GM23338 (cell line): ENCODE data around the gene SLIT1. TPM values are rescaled to one million over a fixed set of nuclear protein-coding genes. Genes with fewer than 3 reads are reported as not detected.

ENCODE experiments used
- ATAC-seq: fragments of 200-7000 bp; cut with Tn5 transposase; 3 replicates; pipeline ENCODE4 v1.9.1; 2020
- DNase-seq: peaks from one replicate; pipeline ENCODE4 v3.0.0-alpha.2; 2015; ENCODE audit warnings: low spot score
- H2AFZ ChIP-seq: fragments of 200-600 bp; sonication (generic); 2 replicates; pipeline ENCODE4 v1.8.0; 2016; ENCODE audit warnings: antibody characterized with exemption, mild to moderate bottlenecking, moderate library complexity
- H3F3A ChIP-seq: fragments of 200-600 bp; sonication (generic); replicated peaks from 2 replicates; pipeline ENCODE4 v1.8.0; 2017; ENCODE audit warnings: antibody characterized with exemption, mixed run types, low read depth
- H3K27ac ChIP-seq: fragments of 200-600 bp; sonication (generic); 2 replicates; pipeline ENCODE4 v1.6.1; 2016; ENCODE audit warnings: low read depth
- H3K27me3 ChIP-seq: fragments of 200-600 bp; sonication (generic); 2 replicates; pipeline ENCODE4 v1.8.0; 2016; ENCODE audit warnings: mild to moderate bottlenecking, mixed run types, moderate library complexity; ENCODE audit not compliant: insufficient read depth
- H3K36me3 ChIP-seq: fragments of 200-600 bp; sonication (generic); 2 replicates; pipeline ENCODE4 v1.8.0; 2016; ENCODE audit warnings: mild to moderate bottlenecking; ENCODE audit not compliant: insufficient read depth
- H3K4me1 ChIP-seq: fragments of 200-600 bp; sonication (generic); 2 replicates; pipeline ENCODE4 v1.8.0; 2016; ENCODE audit warnings: mild to moderate bottlenecking, moderate library complexity; ENCODE audit not compliant: insufficient read depth
- H3K4me2 ChIP-seq: fragments of 200-600 bp; sonication (generic); 2 replicates; pipeline ENCODE4 v1.7.1; 2017; ENCODE audit warnings: mixed run types
- H3K4me3 ChIP-seq: fragments of 200-600 bp; sonication (generic); 2 replicates; pipeline ENCODE4 v1.6.1; 2016; ENCODE audit warnings: mixed run types
- H3K79me2 ChIP-seq: fragments of 200-600 bp; sonication (generic); replicated peaks from 2 replicates; pipeline ENCODE4 v1.8.0; 2017; ENCODE audit warnings: mild to moderate bottlenecking; ENCODE audit not compliant: insufficient read depth
- H3K9me2 ChIP-seq: fragments of 200-600 bp; sonication (generic); 2 replicates; pipeline ENCODE4 v1.8.0; 2017; ENCODE audit not compliant: insufficient read depth
- H4K20me1 ChIP-seq: fragments of 200-600 bp; sonication (generic); replicated peaks from 2 replicates; pipeline ENCODE4 v1.8.0; 2017; ENCODE audit warnings: mild to moderate bottlenecking; ENCODE audit not compliant: insufficient read depth
- H3K27ac Mint-ChIP-seq: 2 replicates; pipeline ENCODE4 v1.8.0; 2020; ENCODE audit warnings: inconsistent platforms, mild to moderate bottlenecking, moderate library complexity, mixed read lengths
- H3K27me3 Mint-ChIP-seq: 3 replicates; pipeline ENCODE4 v1.8.0; 2022; ENCODE audit warnings: low read depth, mild to moderate bottlenecking, moderate library complexity, mixed read lengths, inconsistent platforms; ENCODE audit not compliant: insufficient read depth, poor library complexity
- H3K36me3 Mint-ChIP-seq: 3 replicates; pipeline ENCODE4 v1.8.0; 2021; ENCODE audit warnings: low read depth, mild to moderate bottlenecking, inconsistent platforms, moderate library complexity, mixed read lengths
- H3K4me1 Mint-ChIP-seq: 3 replicates; pipeline ENCODE4 v1.8.0; 2020; ENCODE audit warnings: mild to moderate bottlenecking, inconsistent platforms, mixed read lengths
- H3K4me3 Mint-ChIP-seq: 3 replicates; pipeline ENCODE4 v1.8.0; 2021; ENCODE audit warnings: moderate library complexity, mild to moderate bottlenecking, inconsistent platforms, mixed read lengths
- H3K9me3 Mint-ChIP-seq: 3 replicates; pipeline ENCODE4 v1.8.0; 2020; ENCODE audit warnings: moderate library complexity, mild to moderate bottlenecking, inconsistent platforms, mixed read lengths
- CREB1 ChIP-seq: fragments of 250-450 bp; sonication (Bioruptor Pico); IDR thresholded peaks from 2 replicates; pipeline ENCODE4 v1.5.0; 2020; ENCODE audit warnings: low read depth, mild to moderate bottlenecking, moderate library complexity
- EZH2 ChIP-seq: fragments of 200-600 bp; sonication (generic); IDR thresholded peaks from one replicate; pipeline ENCODE4 v1.8.0; 2017; ENCODE audit warnings: antibody characterized with exemption, mild to moderate bottlenecking, low read depth; ENCODE audit not compliant: unreplicated experiment
- JUNB ChIP-seq: IDR thresholded peaks from one replicate; pipeline ENCODE4 v1.6.1; 2016; ENCODE audit warnings: antibody characterized with exemption; ENCODE audit not compliant: unreplicated experiment
- NANOG ChIP-seq: IDR thresholded peaks from 2 replicates; pipeline ENCODE4 v1.6.1; 2016; ENCODE audit warnings: antibody characterized with exemption, borderline replicate concordance
- POLR2AphosphoS5 ChIP-seq: IDR thresholded peaks from 2 replicates; pipeline ENCODE4 v1.6.1; 2016; ENCODE audit warnings: antibody characterized with exemption, low read depth
- ZNF114 ChIP-seq: fragments of 250-450 bp; sonication (Bioruptor Pico); IDR thresholded peaks from 2 replicates; pipeline ENCODE4 v1.5.0; 2020; ENCODE audit warnings: mild to moderate bottlenecking, moderate library complexity
- ZNF331 ChIP-seq: fragments of 250-450 bp; sonication (Bioruptor Pico); IDR thresholded peaks from 2 replicates; pipeline ENCODE4 v1.5.0; 2020; ENCODE audit warnings: low read depth, mild to moderate bottlenecking, moderate library complexity
- polyA plus RNA-seq: library from polyadenylated mRNA; unstranded; fragments of >200 nt; fragmentation: Nextera tagmentation; extraction: Ambion mirVana; gene quantifications from 2 replicates; pipeline ENCODE4 v1.2.1, GENCODE V29; 2016
- total RNA-seq: library from RNA; depleted of rRNA; stranded (reverse); fragments of >200 nt; shearing (Covaris generic); gene quantifications from 2 replicates; pipeline ENCODE4 v1.2.3, GENCODE V29; 2014
- TF ChIP-seq, protein P1 (sequence below), 2 experiments: fragments of 200-600 bp in 1 of 2; sonication (generic) in 1 of 2; conservative IDR thresholded peaks; 2 replicates each; pipeline versions ENCODE4 v1.5.1 to v1.6.1; 2016 to 2017; ENCODE audit warnings: antibody characterized with exemption in 2 of 2, low read depth in 2 of 2, mild to moderate bottlenecking in 2 of 2, moderate library complexity in 1 of 2
- TF ChIP-seq, protein P2 (sequence below): fragments of 250-450 bp; sonication (Bioruptor Pico); IDR thresholded peaks from 2 replicates; pipeline ENCODE4 v1.5.0; 2020; ENCODE audit warnings: mild to moderate bottlenecking, moderate library complexity
- TF ChIP-seq, protein P3 (sequence below): IDR thresholded peaks from 2 replicates; pipeline ENCODE4 v1.6.1; 2016; ENCODE audit warnings: antibody characterized with exemption
- TF ChIP-seq, protein P4 (sequence below): IDR thresholded peaks from one replicate; pipeline ENCODE4 v1.6.1; 2018; ENCODE audit warnings: antibody characterized with exemption; ENCODE audit not compliant: unreplicated experiment

SLIT1 gene
- total and polyA plus RNA-seq, 2 experiments from 2014 or later = 0.76 to 1.7 TPM

DNA sequence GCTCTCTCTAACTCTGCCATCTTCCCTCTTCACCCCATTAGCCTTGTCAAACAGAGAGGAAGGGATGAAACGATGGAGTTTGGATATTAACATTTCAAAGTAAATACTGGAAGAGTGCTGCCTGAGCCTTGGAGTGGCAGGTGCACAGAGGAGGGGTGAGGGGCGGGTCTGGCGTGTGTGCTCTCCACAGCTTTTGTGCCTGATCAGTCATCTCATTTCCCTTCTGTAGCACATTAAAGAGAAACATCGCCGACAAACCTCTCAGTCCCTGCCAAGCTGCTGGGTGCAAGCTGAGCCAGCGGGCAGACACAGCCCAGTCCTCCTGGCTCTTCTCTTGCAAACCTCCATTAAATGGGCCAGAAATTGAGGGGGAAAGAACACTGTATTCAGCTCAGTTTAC lies 76.2 kb downstream of the SLIT1 start:
- H3K27me3 Mint-ChIP-seq = peaks cover 14% of the 10 kb centered on the region
- ATAC-seq (peak; percentile 65), DNase-seq (no peak)
- Histone ChIP-seq H3K79me2 (no peaks in the 10 kb centered on the region), H3K36me3 (no peaks in the 10 kb centered on the region), H3K27me3 (no peaks in the 10 kb centered on the region), H3F3A (no peaks in the 10 kb centered on the region), H3K4me1 (no peaks in the 10 kb centered on the region), H4K20me1 (no peaks in the 10 kb centered on the region), H3K4me2 (no peak overlapping the region), H3K4me3 (no peak overlapping the region), H3K27ac (no peak overlapping the region), H2AFZ (no peak overlapping the region), H3K9me2 (no peaks in the 10 kb centered on the region)
- peaks cover 8% of the 10 kb centered on the region; the same call in 2 of the 3 replicates for H3K4me1 Mint-ChIP-seq
- H3K9me3 Mint-ChIP-seq = no peaks in the 10 kb centered on the region
- H3K36me3 Mint-ChIP-seq = no peaks in the 10 kb centered on the region
- no peak for TF ChIP-seq CREB1
- TF ChIP-seq, protein P1, sequence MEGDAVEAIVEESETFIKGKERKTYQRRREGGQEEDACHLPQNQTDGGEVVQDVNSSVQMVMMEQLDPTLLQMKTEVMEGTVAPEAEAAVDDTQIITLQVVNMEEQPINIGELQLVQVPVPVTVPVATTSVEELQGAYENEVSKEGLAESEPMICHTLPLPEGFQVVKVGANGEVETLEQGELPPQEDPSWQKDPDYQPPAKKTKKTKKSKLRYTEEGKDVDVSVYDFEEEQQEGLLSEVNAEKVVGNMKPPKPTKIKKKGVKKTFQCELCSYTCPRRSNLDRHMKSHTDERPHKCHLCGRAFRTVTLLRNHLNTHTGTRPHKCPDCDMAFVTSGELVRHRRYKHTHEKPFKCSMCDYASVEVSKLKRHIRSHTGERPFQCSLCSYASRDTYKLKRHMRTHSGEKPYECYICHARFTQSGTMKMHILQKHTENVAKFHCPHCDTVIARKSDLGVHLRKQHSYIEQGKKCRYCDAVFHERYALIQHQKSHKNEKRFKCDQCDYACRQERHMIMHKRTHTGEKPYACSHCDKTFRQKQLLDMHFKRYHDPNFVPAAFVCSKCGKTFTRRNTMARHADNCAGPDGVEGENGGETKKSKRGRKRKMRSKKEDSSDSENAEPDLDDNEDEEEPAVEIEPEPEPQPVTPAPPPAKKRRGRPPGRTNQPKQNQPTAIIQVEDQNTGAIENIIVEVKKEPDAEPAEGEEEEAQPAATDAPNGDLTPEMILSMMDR (conservative IDR thresholded peaks at IDR 0.05; ENCODE audit: low read depth in 2 of 2) = no peak
- TF ChIP-seq, protein P2, sequence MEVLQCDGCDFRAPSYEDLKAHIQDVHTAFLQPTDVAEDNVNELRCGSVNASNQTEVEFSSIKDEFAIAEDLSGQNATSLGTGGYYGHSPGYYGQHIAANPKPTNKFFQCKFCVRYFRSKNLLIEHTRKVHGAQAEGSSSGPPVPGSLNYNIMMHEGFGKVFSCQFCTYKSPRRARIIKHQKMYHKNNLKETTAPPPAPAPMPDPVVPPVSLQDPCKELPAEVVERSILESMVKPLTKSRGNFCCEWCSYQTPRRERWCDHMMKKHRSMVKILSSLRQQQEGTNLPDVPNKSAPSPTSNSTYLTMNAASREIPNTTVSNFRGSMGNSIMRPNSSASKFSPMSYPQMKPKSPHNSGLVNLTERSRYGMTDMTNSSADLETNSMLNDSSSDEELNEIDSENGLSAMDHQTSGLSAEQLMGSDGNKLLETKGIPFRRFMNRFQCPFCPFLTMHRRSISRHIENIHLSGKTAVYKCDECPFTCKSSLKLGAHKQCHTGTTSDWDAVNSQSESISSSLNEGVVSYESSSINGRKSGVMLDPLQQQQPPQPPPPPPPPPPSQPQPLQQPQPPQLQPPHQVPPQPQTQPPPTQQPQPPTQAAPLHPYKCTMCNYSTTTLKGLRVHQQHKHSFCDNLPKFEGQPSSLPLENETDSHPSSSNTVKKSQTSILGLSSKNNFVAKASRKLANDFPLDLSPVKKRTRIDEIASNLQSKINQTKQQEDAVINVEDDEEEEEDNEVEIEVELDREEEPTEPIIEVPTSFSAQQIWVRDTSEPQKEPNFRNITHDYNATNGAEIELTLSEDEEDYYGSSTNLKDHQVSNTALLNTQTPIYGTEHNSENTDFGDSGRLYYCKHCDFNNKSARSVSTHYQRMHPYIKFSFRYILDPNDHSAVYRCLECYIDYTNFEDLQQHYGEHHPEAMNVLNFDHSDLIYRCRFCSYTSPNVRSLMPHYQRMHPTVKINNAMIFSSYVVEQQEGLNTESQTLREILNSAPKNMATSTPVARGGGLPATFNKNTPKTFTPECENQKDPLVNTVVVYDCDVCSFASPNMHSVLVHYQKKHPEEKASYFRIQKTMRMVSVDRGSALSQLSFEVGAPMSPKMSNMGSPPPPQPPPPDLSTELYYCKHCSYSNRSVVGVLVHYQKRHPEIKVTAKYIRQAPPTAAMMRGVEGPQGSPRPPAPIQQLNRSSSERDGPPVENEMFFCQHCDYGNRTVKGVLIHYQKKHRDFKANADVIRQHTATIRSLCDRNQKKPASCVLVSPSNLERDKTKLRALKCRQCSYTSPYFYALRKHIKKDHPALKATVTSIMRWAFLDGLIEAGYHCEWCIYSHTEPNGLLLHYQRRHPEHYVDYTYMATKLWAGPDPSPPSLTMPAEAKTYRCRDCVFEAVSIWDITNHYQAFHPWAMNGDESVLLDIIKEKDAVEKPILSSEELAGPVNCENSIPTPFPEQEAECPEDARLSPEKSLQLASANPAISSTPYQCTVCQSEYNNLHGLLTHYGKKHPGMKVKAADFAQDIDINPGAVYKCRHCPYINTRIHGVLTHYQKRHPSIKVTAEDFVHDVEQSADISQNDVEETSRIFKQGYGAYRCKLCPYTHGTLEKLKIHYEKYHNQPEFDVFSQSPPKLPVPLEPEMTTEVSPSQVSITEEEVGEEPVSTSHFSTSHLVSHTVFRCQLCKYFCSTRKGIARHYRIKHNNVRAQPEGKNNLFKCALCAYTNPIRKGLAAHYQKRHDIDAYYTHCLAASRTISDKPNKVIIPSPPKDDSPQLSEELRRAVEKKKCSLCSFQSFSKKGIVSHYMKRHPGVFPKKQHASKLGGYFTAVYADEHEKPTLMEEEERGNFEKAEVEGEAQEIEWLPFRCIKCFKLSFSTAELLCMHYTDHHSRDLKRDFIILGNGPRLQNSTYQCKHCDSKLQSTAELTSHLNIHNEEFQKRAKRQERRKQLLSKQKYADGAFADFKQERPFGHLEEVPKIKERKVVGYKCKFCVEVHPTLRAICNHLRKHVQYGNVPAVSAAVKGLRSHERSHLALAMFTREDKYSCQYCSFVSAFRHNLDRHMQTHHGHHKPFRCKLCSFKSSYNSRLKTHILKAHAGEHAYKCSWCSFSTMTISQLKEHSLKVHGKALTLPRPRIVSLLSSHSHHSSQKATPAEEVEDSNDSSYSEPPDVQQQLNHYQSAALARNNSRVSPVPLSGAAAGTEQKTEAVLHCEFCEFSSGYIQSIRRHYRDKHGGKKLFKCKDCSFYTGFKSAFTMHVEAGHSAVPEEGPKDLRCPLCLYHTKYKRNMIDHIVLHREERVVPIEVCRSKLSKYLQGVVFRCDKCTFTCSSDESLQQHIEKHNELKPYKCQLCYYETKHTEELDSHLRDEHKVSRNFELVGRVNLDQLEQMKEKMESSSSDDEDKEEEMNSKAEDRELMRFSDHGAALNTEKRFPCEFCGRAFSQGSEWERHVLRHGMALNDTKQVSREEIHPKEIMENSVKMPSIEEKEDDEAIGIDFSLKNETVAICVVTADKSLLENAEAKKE = no peak
- TF ChIP-seq, protein P3, sequence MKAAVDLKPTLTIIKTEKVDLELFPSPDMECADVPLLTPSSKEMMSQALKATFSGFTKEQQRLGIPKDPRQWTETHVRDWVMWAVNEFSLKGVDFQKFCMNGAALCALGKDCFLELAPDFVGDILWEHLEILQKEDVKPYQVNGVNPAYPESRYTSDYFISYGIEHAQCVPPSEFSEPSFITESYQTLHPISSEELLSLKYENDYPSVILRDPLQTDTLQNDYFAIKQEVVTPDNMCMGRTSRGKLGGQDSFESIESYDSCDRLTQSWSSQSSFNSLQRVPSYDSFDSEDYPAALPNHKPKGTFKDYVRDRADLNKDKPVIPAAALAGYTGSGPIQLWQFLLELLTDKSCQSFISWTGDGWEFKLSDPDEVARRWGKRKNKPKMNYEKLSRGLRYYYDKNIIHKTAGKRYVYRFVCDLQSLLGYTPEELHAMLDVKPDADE = no peak
- TF ChIP-seq POLR2AphosphoS5 = no peak
- no peak for TF ChIP-seq ZNF114 (CRISPR knock-in tag)
- no peak for TF ChIP-seq ZNF331 (CRISPR knock-in tag)
- TF ChIP-seq EZH2 = no peak
- TF ChIP-seq JUNB = no peak
- TF ChIP-seq, protein P4, sequence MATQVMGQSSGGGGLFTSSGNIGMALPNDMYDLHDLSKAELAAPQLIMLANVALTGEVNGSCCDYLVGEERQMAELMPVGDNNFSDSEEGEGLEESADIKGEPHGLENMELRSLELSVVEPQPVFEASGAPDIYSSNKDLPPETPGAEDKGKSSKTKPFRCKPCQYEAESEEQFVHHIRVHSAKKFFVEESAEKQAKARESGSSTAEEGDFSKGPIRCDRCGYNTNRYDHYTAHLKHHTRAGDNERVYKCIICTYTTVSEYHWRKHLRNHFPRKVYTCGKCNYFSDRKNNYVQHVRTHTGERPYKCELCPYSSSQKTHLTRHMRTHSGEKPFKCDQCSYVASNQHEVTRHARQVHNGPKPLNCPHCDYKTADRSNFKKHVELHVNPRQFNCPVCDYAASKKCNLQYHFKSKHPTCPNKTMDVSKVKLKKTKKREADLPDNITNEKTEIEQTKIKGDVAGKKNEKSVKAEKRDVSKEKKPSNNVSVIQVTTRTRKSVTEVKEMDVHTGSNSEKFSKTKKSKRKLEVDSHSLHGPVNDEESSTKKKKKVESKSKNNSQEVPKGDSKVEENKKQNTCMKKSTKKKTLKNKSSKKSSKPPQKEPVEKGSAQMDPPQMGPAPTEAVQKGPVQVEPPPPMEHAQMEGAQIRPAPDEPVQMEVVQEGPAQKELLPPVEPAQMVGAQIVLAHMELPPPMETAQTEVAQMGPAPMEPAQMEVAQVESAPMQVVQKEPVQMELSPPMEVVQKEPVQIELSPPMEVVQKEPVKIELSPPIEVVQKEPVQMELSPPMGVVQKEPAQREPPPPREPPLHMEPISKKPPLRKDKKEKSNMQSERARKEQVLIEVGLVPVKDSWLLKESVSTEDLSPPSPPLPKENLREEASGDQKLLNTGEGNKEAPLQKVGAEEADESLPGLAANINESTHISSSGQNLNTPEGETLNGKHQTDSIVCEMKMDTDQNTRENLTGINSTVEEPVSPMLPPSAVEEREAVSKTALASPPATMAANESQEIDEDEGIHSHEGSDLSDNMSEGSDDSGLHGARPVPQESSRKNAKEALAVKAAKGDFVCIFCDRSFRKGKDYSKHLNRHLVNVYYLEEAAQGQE = no peak
- no peak for TF ChIP-seq NANOG
- no peak overlapping the region for H3K4me3 Mint-ChIP-seq
- H3K27ac Mint-ChIP-seq = no peak overlapping the region
